ENCODE data around the gene ADAMTS2. TPM values are rescaled to one million over a fixed set of nuclear protein-coding genes. Genes with fewer than 3 reads are reported as not detected.

ADAMTS2 gene
- total RNA-seq, 1 donor from 2014 or later: 7.7 TPM

DNA sequence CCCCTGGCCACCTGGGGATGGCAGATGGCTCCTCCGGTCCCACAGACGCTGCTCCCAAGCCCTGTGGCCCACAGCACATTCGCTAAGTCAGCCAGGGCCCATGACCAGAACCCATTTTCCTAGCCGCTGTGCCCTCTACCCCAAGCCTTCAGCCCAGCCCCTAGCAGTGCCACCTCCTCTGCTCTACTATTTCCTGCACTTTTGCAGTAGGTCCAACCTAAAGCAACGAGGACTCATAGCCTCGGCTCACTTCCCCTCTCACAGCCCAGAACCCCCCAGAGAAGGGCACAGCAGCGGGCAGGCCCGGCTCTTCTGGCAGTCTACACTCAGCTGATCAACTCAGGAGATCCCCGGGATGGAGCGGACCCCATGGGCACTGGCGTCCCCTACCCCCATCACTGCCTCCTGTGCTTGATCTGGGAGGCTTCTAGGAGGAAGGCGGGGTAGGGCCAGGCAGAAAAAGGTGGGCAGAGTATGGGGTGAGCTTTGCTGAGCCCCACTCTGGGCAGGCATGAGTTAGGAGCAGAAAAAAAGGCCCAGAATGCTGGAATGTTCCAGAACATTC is 173.9 kb downstream of the ADAMTS2 start:
- TF ChIP-seq, protein P1, sequence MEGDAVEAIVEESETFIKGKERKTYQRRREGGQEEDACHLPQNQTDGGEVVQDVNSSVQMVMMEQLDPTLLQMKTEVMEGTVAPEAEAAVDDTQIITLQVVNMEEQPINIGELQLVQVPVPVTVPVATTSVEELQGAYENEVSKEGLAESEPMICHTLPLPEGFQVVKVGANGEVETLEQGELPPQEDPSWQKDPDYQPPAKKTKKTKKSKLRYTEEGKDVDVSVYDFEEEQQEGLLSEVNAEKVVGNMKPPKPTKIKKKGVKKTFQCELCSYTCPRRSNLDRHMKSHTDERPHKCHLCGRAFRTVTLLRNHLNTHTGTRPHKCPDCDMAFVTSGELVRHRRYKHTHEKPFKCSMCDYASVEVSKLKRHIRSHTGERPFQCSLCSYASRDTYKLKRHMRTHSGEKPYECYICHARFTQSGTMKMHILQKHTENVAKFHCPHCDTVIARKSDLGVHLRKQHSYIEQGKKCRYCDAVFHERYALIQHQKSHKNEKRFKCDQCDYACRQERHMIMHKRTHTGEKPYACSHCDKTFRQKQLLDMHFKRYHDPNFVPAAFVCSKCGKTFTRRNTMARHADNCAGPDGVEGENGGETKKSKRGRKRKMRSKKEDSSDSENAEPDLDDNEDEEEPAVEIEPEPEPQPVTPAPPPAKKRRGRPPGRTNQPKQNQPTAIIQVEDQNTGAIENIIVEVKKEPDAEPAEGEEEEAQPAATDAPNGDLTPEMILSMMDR (conservative IDR thresholded peaks at IDR 0.05): no peak
- Mint-ChIP-seq H3K4me1 (ENCODE audit: unreplicated experiment) (no peaks in the 10 kb centered on the region), H3K4me3 (no peak overlapping the region), H3K36me3 (no peaks in the 10 kb centered on the region), H3K9me3 (no peaks in the 10 kb centered on the region), H3K27me3 (peaks cover under 1% of the 10 kb centered on the region), H3K27ac (no peak overlapping the region)
- no peak for DNase-seq (ENCODE audit: extremely low spot score, unreplicated experiment)

DNA sequence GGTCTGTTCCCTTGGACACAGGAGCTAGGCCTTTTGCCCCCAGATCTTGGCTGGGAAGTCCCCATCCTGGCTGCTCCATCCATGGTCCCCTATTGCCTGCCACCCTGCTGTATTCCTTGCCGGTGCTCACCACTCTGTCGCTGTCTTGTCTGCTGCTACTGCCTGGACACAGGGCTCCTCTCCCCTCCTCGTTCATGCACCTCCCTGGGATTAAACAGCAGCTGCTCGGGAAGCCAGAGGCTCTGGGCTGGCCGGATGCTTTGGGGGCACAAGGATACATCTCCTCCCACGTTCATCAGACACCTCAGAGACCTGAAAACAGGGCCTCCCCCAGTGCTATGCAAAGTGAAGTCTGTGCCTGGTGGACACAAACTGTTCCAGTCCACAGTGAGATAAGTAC is 174.7 kb downstream of the ADAMTS2 start:
- Mint-ChIP-seq H3K9me3 (no peaks in the 10 kb centered on the region), H3K27me3 (no peaks in the 10 kb centered on the region), H3K4me1 (ENCODE audit: unreplicated experiment) (no peaks in the 10 kb centered on the region), H3K36me3 (no peaks in the 10 kb centered on the region), H3K4me3 (no peak overlapping the region), H3K27ac (no peak overlapping the region)
- TF ChIP-seq, protein P1 (conservative IDR thresholded peaks at IDR 0.05): no peak
- DNase-seq (ENCODE audit: extremely low spot score, unreplicated experiment): no peak

DNA sequence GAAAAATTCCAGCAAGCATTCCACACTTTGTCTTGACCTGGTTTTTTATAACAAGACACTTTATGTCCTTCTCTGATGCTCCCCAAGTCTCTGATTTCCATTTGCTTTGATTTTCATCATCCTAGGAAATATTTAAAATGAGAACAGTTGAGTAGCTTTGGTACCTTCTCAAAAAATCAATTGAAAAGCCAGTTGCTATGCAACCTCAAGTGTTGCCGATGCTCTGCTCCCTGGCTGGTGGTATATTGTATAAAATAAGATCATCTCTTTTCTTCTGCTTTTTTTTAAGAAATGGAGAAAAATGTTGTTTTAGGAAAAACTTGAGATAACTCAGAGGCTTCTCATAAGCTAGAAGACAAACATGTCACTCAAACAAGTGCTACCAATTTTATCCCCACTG is 175.4 kb downstream of the ADAMTS2 start:
- Mint-ChIP-seq H3K9me3 (no peaks in the 10 kb centered on the region), H3K27ac (no peak overlapping the region)
- TF ChIP-seq, protein P1 (conservative IDR thresholded peaks at IDR 0.05): no peak

DNA sequence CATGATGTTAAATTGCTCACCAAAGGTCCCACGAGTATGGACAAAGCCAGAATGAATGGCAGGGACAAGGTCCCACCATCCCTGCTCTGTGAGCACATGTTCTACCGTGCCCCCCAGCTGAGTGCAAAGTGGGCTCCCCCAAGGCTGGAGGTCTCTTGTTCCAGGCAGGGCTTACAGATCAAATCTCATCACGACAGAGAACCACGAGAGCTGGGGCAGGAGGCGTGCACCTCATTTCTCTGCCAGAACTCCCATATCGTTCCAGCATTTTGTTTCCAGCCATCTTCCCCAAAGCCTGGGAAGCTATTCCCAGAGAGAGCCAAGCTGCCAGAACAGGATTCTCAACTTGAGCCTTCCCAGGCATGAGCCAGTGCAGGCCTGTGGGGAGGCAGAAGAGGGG is 176.6 kb downstream of the ADAMTS2 start:
- TF ChIP-seq, protein P1 (conservative IDR thresholded peaks at IDR 0.05): no peak
- Mint-ChIP-seq H3K9me3 (no peaks in the 10 kb centered on the region), H3K27me3 (peaks cover 3% of the 10 kb centered on the region), H3K4me1 (ENCODE audit: unreplicated experiment) (no peaks in the 10 kb centered on the region), H3K4me3 (no peak overlapping the region), H3K27ac (no peak overlapping the region), H3K36me3 (no peaks in the 10 kb centered on the region)
- DNase-seq (ENCODE audit: extremely low spot score, unreplicated experiment): no peak

More for the DNA sequence above, 175.4 kb downstream of the ADAMTS2 start:
- Mint-ChIP-seq H3K4me1 (ENCODE audit: unreplicated experiment) (no peaks in the 10 kb centered on the region), H3K36me3 (no peaks in the 10 kb centered on the region), H3K4me3 (no peak overlapping the region), H3K27me3 (no peaks in the 10 kb centered on the region)
- no peak for DNase-seq (ENCODE audit: extremely low spot score, unreplicated experiment)

DNA sequence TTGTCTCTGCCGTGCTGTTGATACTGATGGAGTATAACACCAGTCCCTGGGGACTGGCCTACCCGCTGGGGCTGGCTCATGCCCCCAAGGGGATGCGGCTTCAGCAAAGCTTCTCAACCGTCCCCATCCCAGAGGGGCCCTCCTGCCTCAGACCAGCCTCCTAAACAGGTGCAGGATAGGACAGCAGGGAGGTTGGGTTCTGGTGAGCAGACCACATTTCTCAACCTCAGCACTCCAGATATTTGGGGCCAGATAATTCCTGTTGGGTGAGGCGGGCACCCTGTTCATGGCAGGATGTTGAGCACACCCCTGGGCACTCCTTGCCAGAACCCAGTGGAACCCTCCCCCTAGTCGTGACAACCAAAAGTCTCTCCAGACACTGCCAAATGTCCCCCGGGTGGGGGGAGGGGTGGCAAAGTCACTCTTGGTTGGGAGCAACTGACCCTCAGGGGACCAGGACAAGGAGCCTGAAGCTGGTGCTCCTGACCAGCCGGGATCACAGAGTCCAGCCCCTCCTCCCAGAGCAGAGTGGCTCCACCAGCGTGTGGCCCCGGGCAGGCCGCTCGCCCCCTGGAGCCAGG is 177.3 kb downstream of the ADAMTS2 start:
- TF ChIP-seq, protein P1 (conservative IDR thresholded peaks at IDR 0.05): no peak
- H3K27me3 Mint-ChIP-seq: peaks cover 3% of the 10 kb centered on the region
- no peaks in the 10 kb centered on the region for H3K36me3 Mint-ChIP-seq
- no peak for DNase-seq (ENCODE audit: extremely low spot score, unreplicated experiment)
- H3K4me3 Mint-ChIP-seq: no peak overlapping the region
- no peaks in the 10 kb centered on the region for H3K4me1 Mint-ChIP-seq (ENCODE audit: unreplicated experiment)
- H3K9me3 Mint-ChIP-seq: no peaks in the 10 kb centered on the region
- no peak overlapping the region for H3K27ac Mint-ChIP-seq
